ENCODE data around the gene ANAPC16.
"Not testable (repeated sequence)": the region's sequence is repeated elsewhere in the genome, so short reads cannot be mapped to it uniquely, and the experiment has no call there.

The ANAPC16 gene

GRCh38 chr10:72278668-72279393 is 63.0 kb downstream of the ANAPC16 start:
- no peak for DNase-seq (ENCODE audit: low read depth)

GRCh38 chr10:72279587-72279986 is 63.8 kb downstream of the ANAPC16 start:
- not testable (repeated sequence) for DNase-seq (ENCODE audit: low read depth)

- no peak for DNase-seq (ENCODE audit: low read depth)
Measured at GRCh38 chr10:72283131-72283530, 67.3 kb downstream of the ANAPC16 start.
